Stimulated activated CD4-positive, alpha-beta T cell treated with anti-CD3 and anti-CD28 coated beads, Interleukin-12 subunit alpha, Interleukin-12 subunit beta, amount 100 ng/mL, for 24 hours (primary cell): ENCODE data around the gene MSRB1.
"Not testable (repeated sequence)": the region's sequence is repeated elsewhere in the genome, so short reads cannot be mapped to it uniquely, and the experiment has no call there.

Source experiments
- DNase-seq, 2 experiments: peaks; one replicate each; pipeline ENCODE4 v3.0.0-alpha.2; 2020; ENCODE audit warnings: low read depth in 2 of 2

The MSRB1 gene

DNA sequence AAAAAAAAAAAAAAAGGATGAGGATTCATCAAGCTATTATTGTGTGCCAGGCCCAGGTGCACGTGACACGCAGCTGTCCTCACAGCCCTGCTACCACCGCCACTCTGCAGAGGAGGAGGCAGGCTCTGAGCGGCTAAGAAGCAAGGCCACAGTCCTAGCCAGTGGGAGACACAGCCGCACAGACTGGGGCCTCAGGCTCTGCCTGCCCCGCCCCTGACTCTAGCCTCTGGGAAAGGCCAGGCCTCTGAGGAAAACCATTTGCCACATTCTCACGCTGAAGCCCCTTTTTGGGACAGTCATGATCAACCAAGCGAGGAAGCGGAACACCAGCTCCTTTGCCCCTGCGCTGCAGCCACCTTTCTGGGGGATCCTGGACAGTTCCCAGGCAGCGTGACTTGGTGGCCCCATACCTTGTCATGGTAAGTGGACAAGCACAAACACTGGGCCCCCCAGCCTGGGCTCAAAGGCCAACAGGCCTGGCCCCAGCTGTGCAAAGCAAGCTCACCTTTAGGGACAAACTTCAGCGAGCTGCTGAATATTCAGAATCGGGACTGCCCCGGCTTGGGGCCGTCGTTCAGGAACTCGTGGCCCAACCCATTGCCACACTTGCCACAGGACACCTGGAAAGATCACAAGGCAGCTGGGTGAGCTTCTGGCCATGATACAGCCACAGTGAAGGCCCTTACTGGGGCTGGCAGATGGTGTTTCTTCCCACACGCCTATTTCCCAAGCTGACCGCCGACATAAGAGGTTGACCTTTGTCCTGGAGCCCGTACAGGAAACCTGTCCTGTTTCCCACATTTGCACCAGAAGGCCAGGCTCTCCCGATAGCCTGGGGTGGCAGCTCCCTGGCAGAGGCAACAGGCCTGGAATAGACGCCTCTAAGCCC, 2.5 kb downstream of the MSRB1 start:
- DNase-seq, result no peak

DNA sequence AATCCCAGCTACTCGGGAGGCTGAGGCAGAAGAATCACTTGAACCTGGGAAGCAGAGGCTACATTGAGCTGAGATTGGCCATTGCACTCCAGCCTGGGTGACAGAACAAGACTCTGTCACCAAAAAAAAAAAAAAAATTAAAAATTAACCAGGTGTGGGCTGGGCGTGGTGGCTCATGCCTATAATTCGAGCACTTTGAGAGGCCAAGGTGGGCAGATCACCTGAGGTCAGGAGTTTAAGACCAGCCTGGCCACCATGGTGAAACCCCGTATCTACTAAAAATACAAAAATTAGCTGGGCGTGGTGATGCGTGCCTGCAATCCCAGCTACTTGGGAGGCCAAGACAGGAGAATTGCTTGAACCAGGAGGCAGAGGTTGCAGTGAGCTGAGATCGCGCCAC, 3.2 kb downstream of the MSRB1 start:
- DNase-seq, result not testable (repeated sequence)

DNA sequence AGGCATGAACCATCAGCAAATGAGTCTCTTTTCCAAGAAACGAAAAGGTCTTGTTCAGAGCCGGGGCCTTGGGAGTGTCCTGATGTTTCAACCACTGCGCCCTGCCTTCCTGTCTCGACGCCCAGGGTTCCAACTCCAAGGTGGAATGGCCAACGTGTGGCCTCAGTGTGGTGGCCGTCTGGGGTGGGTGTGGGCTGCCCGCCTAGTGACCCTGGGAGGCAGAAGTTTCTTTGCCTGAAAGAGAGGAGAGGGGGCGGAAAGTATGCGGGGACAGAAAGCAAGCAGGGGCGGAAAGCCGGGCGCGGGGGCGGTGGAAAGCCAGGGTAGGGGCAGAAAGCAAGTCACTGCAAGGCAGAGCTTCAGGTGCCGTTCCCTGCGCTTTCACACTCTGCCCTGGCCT, 4.1 kb downstream of the MSRB1 start:
- no peak for DNase-seq

DNA sequence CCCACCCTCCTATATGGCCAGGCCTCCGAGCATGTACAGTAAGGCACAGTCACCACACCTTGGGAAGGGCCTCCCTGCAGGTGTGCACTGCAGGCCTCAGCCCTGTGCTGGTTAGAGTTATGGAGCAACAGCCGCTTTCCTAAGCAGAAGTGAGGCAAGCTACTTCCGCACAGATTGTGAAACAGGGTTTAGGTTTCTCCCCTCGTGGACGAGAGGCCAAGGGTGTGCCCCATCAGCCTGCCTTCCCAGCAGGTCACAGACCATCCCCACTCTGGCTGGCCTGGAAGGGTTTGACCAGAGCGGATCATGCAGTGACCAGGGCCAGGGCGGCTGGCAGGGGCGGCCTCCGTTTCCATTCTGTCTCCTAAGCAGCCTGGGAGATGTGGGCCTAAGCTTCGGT, 4.7 kb downstream of the MSRB1 start:
- no peak for DNase-seq

DNA sequence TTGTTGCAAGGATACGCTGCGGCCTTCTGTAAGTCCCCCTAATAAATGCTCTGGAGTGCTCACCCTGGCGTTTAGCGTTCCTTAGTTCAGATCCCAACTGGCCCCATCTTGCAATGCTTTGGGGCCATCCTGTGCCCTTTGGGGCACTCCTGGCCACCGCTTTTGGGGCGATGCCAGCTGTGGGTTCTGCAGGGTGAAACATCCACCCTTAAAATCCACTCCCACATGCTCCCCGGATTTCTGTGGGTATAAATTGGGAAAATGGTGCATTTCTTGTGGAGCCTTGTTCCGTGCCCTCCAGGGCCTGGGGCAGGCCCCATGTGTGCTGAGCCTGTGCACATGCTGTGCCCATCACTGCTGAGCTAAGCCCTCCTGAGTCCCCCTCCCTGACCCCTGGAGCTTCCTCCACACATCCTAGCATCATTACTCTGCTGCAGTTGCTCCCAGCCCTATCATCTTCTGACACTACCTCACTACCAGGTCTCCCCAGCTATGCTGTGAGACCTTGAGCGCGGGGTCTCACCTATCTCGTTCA, 6.0 kb downstream of the MSRB1 start:
- no peak for DNase-seq

DNA sequence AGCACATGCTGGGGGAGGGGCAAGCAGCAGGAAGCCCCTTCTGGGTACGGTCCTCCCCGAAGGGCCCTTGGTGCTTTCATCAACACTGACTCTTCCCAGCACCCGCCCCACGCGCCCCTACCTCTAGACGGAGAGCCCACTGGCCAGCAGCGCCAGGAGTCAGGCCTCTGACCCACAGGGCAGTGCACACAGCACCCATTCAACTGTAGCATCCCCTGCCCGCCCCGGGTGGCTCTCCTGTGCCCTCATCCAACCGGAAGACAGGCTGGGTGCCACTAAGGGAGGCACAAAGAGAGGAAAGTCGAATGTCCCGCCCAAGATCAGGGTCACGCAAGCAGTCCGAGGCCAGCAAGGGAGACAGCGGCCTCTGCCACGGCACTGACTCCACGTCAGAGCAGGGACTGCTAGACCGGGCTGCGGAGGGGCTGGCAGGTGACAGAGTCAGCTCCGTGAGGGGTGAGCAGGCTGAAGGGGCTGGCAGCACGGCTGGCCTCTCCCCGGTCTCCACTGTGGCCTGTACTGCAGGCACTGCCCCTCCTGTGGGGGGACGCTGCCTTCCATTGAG, 9.8 kb downstream of the MSRB1 start:
- no peak for DNase-seq

DNA sequence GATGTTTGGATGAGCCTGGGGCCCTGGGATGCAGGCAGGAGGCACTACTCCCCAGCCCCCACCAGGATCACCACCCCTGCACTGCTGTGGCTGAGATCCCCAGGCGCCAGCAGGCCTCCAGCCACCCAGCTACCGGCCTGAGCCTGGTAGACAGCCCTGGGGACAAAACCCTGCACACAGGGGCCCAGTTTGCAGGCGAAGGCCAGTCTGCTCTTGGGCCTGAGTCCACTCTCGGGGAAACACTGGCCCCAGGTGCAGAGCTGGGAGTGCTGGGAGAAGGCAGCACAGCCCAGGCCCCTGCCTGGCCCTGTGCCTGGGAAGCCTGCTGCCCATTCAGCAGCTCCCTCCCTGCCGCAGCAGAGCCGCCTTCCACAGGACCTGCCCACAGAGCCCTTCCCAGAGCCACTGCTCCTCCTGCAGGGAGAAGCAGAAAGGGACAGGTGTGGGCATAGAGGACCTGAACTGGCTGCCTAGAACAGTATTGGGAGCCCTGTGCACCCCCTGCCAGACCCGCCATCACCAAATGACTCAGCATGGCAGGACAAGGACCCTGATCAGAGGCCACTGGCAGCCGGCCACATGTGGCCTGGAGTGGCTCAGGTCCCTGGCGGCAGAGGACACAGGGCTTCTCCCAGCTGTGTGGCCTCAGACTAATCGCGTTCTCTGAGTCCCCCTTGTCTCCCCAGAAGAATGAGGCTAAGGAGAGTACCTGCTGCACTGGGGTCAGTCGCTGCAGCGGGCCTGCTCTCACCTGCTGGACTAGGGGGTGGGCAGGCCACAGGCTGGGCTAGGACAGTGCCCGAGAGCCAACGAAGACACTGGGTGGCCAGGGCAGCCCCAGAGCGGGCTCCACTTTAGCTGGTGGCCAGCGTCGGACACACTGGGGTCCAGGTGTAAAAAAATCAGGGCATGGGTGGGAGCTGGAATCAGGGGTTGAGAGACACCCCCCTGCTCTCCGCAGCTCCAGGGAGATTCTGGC, 10.7 kb downstream of the MSRB1 start:
- no peak for DNase-seq

DNA sequence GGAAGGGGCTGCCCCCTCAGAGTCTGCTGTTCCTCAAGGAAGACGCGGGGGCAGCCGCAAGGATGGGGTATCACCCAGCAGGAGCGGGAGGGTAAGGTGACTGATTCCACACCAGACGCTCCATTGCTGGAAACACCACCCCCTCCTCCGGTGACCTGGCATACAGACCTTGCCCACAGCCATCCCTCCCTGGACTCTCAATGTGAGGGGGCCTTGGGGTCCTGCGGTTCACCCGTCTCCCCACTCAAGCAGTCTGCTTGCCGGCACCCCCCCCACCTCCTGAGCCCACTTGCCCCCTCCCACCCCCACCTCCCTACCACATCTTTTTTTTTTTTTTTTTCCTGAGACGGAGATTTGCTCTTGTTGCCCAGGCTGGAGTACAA, 12.7 kb downstream of the MSRB1 start:
- no peak for DNase-seq

DNA sequence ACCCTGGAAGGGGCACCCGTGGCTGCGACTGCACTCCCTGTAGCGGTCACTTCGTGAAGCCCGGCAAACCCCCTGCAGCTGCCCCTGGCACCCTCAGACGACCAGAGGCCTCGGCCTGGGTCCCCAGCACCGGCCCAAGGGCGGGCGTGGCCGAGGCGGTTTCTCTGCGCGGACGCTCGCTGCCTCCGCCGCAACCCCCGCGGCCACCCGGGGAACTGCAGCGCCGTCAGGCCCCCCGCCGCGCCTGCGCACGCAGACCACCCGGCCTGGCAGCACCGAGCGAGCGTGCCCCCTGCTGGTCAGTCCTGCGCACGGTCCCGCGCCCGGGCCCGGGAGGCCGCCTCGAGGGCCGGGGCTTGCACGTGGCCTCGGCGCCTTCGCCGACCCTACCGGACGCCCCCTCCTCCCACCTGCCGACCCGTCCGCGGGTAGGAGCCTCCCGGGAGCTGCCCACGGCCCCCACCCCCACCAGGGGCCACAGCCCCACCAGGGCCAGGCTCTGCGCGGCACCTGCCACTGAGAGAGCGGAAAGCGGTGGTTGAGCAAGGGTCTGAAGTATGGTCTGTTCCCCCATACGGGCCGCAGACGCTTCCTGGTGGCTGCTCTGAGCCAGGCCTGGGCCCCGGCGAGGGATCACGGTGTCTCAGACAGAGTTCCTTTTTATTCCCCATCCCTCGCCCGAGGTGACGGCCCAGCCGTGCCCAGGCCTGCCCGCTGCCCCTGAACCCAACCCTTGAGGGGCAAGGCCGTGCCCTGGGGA, 13.2 kb downstream of the MSRB1 start:
- peak; percentile 90 for DNase-seq

DNA sequence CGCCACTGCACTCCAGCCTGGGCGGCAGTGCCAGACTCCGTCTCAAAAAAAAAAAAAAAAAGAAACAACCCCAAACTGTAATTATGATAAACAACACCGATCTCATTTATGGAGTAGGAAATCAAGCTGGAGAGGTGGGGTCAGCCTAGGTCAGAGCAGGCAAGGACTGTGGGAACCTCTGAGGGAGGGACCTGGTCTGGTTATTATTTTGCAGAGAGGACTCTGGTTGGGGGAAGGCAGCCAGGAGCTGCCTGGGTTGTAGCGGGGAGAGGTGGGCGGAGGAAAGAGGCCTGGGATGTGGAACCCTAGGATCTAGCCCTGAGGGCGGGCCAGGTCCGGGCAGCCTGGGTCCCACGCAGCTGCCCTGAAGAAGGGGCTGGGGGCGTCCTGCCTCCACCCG, 13.9 kb downstream of the MSRB1 start:
- no peak for DNase-seq

DNA sequence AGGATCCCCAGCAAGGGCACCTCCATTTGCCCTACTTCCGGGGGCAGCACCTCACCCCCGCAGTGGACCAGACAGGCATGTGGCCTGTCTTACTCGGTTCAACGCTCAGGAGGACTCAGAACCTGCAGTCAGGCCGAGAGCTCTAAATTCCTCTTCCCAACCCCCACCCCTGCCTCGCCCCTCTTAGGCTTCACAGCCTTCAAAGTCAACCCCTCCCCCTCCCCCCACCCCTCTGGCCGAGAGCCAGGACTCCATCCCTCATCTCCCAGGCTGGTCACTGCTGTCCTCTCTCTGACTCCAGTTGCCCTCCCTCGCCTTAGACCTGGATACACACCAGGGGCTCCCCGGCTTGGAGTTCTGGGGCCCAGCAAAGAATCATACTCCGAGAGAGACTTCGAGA, 16.7 kb downstream of the MSRB1 start:
- no peak for DNase-seq

DNA sequence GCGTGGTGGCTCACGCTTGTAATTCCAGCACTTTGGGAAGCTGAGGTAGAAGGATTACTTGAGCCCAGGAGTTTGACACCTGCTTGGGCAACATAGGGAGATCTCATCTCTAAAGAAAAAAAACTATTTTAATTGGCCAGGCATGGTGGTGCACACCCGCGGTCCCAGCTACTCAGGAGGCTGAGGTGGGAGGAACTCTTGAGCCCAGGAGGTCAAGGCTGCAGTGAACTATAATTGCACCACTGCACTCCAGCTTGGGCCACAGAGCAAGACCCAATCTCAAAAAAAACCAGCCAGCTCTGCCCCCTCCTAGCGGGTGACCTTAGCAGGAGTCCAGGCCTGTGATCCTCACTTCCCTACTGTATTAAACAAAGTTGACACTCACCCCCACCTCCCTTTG, 18.9 kb downstream of the MSRB1 start:
- DNase-seq, result no peak

DNA sequence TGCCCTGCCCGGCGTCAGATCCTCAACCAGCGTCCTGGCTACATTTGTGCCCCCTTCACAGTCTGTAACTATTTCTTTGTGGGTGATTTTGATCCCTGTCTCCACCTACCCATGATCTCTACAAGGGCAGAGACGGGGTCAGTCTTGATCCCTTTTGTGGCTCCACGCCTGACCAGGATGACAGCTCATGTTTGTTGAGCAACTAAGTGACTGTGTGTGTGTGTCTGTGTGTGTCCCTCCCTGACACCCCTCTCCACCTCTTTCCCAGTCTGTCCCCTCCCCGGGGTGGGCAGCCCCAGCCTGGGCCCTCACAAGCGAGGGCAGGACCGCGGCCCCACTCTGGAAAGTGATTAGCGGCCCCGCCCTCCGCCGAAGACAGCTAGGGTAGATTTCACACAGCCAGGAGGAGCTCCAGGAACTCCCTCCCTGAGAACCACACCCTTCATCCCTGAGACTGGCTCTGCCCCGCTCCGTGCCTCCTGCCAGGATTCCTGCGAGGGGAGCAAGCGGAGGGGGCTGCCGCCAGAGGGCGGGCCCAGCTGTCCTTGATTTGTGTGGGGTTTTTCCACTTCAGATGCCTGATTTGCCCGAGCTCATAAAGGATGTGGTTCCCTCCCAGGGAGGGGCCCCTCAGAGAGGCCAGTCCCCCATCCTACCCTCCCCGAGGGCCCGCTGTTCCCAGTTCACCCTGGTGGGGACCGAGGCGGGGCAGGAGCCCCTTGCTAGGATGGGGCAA, 19.5 kb downstream of the MSRB1 start:
- no peak for DNase-seq

DNA sequence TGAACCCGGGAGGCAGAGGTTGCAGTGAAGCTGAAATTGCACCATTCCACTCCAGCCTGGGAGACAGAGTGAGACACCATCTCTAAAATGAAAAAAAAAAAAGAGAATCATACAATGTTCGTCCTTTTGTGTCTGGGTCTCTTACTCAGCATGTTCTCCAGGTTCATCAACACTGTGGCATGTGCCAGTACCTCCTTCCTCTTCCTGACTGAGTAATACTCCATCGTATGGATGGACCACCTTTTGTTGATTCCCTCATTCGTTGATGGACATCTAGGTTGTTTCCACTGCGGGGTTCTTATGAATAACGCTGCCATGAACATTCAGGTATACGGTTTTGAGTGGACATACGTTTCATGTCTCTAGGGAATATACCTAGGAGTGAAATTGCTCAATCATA, 20.6 kb downstream of the MSRB1 start:
- no peak for DNase-seq

DNA sequence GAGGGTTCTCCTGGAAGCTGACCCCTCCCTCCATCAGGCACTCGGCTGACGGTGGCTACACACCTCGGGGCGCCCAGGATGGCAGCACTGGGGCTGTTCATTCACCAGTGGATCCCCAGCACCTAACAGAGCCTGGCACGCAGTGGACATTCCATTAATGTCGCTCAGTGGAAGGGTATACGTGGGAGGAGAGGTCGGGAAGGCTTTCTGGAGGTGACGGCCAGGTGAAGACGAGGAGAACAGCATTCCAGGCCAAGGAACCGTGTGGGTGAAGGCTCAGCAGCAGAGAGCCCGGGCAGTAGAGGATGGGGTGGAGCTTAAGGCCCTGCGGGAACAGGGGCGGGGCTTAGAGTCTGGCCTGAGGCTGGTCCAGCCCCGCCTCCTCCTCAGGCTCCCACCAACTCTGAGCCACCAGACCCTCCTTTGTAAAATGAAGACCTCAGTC, 22.2 kb downstream of the MSRB1 start:
- no peak for DNase-seq

DNA sequence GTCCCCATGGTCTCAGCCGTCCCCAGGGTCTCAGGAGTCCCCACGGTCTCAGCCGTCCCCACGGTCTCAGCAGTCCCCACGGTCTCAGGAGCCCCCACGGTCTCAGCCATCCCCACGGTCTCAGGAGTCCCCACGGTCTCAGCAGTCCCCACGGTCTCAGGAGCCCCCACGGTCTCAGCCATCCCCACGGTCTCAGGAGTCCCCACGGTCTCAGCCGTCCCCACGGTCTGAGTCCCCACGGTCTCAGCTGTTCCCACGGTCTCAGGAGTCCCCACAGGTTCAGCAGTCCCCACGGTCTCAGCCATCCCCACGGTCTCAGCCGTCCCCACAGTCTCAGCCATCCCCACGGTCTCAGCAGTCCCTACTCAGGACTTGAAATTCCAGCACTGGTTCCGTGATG, 22.9 kb downstream of the MSRB1 start:
- DNase-seq, result not testable (repeated sequence)

DNA sequence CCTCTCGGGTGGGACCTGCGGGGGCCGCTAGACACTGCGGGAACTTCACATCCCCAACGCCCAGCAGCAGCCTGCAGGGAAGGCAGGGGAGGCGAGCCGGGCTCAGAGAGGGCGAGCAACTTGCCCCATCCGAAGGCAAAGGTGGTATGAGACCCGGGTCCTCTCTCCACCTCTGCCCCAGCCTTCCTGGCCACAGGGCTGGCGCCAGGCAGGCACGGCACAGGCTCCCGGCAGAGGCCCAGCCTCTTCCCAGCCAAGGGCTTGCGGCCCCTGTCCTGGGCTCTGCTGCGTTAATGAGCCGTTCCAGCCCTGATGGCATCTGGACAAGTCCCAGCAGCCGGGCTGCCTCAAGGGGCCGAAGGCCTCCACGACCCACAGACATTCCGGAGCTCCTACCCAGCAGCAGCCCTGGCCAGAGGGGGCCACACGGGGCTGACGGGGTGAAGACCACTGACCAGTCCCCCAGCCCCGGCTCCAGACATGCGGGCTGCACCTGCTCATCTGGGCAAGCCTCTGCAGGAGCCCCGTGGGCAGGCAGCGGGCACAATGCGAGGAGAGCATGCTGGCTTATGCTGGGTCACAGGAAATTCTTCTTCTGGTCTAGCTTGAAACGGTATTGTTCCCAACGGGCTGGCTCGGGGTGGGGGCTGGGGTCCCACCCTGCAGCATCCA, 23.5 kb downstream of the MSRB1 start:
- DNase-seq, result no peak

DNA sequence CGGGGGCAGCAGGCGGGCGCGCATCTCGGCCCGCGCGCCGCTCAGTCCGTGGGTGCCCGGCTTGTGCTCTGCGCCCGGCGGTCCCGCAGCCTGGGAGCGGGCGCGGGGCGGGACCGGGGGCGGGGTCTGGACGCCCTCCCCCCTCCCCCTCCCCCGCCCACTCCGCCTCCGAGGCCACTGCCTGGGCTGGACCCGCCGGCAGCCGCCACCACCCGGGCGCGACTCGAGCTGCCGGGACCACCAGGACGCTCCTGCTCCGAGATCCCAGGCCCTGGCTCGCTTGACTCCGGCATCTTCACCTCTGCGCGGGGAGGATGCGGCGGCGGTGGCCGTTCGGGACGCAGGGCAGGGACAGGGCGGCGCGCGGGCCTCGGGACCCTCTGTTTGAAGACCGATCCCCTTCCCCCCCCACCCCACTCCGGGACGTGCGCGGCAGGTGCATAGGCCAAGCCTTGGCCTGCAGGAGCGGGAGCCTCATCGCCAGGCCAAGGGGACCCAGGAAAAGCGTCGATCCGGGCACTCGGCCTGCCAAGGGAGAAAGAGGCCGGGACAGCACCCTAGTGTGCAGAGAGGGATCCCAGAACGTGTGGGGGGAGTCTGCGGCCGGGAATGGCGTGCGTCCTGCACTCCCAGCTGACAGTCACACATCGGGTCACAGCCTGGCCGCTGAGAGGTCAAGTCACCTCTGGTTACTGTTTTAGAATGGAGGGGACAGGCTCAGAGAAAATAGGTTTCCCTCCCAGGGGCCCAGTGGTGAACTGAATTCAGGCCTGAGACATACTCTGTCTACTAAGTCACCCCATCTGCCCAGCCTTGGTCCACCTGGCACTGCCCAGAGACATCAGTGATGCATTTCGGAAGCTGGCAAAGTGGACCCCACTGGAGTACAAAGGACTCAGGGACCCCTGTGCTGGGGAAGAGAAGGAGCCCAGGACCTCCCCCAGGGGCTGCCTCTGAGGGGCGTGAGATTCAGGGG, 24.4 kb downstream of the MSRB1 start, which contains the start of gene HS3ST6:
Gene HS3ST6 (minus strand): TSS at position 65 of the 976 bp plus-strand sequence. CDS start 92 bp downstream, outside the sequence.
- DNase-seq, result no peak
